Kidney capillary endothelial cell (primary cell): ENCODE measurements around the gene NISCH.
A peak's percentile ranks its signal among the peaks of the same experiment; 100 is the strongest.

Source experiments
- DNase-seq: peaks from one replicate; pipeline ENCODE4 v3.0.0-alpha.2; 2018; ENCODE audit warnings: low spot score

NISCH gene

GRCh38 chr3:52435246-52436101, 19.9 kb upstream of the NISCH start:
- DNase-seq: no peak

- peak; percentile 34 for DNase-seq
These were observed 18.8 kb upstream of the NISCH start for GRCh38 chr3:52436500-52437149.

DNA sequence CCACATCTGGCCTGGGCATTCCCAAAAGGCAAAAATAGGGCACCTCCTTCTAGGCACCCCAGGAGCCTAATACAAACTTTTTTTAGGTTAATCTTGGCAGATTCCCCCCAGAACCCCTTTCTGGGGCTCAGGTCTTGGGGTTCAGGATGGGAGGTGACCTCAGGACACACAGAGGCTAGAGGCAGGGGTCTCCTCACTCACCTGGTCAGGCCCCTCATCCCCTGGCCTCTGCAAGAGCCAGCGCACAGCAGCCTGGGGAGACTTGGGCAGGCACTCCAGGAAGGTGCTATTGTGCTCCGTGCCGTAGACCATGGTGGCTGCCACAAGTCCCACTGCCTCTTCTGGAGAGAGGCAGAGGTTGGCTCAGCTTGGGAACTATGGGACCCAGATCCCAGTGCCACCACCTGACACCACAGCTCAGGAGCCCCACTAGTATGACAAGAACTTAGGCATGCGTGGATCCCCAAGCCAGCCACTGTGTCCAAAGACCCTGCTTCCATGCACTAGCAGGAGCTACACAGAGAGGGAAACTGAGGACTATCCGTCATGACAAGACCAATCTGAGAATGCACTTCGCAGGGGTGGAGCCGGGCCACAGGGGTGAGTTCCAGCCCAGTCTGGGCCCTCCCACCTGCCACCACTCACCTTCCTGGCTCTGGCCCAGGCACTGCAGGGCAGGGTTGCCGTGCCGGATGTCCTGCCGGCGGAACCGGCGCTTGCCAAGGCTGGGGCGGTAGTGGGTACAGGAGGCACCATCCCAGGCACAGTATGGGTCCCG, 17.9 kb upstream of the NISCH start:
- DNase-seq: no peak

GRCh38 chr3:52438104-52438376, 17.4 kb upstream of the NISCH start:
- DNase-seq: no peak

GRCh38 chr3:52438579-52439425, 16.6 kb upstream of the NISCH start:
- DNase-seq: no peak

DNA sequence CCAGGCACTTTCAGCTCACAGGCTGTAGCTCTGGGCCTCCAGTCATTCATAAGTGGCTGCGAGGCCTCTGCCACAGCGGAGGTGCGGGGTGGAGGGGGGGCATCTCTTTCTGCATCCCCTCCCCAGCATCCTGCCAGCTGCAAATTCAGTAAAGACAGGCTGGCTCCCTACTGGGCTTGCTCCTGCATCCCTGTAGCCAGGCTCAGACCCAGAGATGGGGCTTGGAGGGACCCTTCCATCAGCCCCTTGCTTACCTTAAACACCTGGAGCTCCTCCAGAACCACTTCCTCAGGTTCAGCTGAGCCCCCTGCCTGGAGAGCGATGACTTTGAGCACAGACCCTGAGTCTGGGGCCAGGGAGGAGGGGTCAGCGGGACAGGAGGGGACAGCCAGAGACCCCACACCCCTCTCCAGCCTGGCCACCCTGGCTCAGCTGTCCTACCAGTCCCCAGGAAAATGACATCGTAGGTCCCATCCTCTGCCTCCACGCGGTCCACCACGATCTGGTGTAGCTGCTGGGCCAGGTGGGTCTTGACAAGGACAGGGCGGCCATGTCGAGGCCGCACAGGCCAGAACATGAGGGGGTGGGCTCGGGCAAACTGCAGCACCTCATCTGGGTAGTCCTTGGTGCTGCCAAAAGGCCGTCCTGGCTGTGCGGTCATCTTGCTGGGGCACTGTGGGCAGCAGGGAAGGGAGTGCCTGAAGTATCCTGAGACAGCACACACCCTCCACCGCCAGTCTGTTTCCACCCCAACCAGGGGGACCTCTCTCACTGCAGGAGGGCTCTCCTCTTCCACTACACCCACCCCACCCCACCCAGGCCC, 15.8 kb upstream of the NISCH start:
- DNase-seq: no peak

DNA sequence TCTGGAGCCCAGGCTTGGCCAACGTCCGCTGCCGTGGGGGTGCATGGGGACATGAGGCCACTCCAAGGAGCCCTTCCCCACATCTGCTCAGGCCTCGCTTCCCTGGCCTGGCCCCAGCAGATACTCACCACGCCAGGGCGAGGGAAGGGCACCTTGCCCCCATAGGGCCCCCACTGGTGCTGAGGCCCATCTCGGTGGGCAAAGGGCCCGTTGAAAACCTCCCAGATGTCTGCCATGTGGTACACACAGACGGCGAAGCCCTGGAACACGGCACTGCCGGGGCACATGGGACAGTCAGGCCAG, 15.2 kb upstream of the NISCH start:
- DNase-seq: no peak

- no peak for DNase-seq
These were observed 14.7 kb upstream of the NISCH start for GRCh38 chr3:52440671-52441070.

- no peak for DNase-seq
These were observed 14.2 kb upstream of the NISCH start for GRCh38 chr3:52441091-52441771.

GRCh38 chr3:52441772-52442332, 13.6 kb upstream of the NISCH start:
- DNase-seq: no peak

DNA sequence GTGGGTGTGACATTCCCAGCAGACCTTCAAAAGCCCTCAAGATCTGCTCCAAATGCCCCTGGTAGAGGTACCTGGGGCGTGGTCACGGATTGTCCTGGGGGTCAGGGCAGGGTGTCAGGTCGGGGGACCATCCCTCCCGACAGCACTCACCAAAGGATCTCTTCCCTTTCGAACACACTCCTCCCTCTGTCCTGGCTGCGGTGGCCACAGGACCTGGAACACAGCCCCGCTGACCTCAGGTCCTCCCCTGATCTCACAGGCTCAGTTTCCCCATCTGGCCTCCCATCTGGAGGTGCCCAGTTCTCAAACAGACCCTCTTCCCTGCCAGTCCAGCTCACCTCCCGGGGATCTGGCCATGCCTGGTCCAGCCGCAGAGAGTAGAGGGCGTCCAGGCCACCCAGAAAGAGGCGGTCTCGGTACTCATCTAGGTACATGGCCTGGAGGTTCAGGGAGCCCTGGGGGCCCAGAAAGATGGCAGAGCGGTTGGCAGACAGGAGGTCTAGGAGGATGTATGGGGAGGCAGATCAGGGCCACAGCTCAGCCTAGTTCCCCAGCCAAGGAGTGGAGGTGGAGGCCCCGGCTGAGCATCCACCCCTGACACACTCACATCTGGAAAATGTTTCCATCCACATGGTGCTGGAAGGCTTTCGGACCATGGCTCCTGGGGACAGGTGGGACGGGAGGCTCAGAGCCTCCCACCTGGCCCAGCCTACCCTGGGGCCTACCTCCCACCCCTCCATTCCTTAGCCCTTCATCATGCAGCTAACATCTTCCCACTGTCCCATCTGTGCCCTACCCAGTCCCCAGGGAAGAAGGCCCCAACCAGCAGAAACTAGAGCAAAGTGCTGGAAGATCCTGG, 12.8 kb upstream of the NISCH start:
- DNase-seq: no peak

GRCh38 chr3:52443268-52443610, 12.2 kb upstream of the NISCH start:
- DNase-seq: no peak

DNA sequence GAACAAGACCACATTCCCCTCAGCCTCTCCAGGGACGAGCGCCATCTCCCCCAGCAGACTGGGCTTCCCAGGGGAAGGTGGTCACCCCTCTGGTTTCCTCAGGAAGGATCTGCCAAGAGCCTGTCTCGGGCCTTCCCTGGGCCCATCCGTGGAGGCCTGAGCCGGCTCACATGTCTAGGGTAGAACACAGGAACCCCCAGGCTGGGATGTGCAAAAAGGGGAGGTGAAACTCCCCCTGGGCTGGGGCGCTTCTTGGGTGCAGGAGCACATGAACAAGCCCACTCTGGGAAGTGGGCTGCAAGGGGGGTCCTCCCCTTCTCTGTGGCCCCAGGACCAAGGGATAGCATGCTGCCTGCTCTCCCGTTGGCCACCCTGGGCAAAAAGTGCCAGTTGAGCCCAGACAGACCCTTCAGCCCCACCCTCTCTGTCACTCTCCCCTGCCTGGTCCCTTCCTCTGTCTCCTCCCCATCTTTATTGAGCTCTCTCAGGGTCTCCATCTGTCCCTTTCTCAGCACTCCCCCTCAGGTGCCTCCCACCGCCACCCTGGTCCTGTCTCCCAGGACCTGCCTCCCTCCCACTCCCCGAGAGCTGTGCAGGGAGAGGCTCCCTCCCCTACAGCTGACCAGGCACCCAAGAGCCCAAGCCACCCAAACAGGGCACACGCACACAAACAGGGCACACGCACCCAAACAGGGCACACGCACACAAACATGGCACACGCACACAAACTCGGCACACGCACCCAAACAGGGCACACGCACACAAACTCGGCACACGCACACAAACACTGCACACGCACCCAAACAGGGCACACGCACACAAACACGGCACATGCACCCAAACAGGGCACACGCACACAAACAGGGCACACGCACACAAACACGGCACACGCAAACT, 11.4 kb upstream of the NISCH start:
- DNase-seq: no peak

GRCh38 chr3:52444860-52445793, 10.3 kb upstream of the NISCH start, which contains the start of gene SEMA3G:
Gene SEMA3G, minus strand, starts transcription at chr3:52445103. Its CDS starts 76 bp downstream, at chr3:52445027.
- DNase-seq: peak; percentile 59

DNA sequence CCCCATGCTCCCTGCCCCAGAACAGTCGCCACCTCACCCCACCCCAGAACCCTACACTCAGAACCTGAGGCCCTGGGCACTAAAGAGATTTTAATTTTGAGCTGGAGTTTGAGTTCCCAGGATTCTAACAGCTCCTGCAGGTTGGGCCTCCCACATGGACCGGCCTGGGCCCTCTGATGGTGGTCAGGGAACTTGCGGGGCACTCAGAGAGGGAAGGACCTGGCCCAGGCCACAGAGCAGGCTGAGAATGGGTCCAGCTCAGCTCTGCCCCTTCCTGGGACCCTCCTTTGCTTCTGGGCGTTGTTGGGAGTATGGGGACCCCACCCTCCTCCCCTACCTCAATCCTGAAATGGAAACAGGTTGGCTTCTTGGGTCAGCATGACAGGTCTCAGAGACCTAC, 9.4 kb upstream of the NISCH start:
- DNase-seq: no peak

DNA sequence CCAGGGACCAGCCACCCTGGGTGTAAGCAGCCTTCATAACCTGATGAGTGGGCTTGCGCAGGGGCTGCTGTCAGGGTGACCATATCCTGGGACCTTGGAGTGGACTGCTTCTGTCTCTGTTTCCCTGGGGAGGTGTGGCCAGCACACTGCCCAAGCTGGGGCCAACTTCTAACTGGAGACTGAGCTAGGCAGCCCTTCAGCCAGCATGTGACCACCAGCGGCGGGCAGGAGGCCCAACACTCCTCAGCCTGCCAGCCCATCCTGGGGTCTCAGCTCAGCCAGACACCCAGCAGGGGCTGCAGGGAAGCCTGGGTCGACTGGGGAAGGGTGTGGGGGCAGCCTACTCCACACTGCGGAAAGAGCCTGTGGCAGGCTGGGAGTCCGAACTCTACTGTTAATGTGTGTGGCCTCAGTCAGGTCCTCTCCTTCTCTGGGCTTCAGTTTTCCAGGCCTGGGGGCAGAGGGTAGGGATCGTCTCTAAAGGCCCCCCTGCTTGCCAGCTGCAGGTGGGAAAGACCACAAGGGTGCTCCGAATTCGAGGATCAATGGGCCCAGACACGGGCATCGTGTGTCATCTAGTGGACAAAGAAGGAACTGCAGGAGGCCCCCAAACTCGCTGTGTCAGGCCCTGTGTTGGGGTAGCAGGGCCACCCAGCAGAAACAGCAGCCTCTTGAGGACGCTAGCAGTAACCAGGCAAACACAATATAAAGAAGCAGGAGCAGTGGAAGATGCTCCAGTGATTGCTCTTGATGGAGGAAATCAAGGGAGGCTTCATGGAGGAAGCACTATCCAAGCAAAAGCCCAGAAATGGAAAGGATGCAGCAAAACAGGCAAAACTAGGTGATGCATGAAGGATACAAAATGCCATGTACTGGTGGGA, 8.5 kb upstream of the NISCH start:
- DNase-seq: peak; percentile 57
